Calu3 (cell line): ENCODE results near the gene ARID5B. TPM values are rescaled to one million over a fixed set of nuclear protein-coding genes. Genes with fewer than 3 reads are reported as not detected.

Source experiments
- BruUV-seq: library from RNA; stranded (reverse); fragments of 400-500 nt; replicated peaks from 2 replicates; lab custom pipeline; 2021; lab: Mats Ljungman, UMichigan
- CTCF ChIA-PET: fragments of 300-600 bp; sonication (Branson Sonifier 250); formaldehyde crosslinking; loops from one replicate; lab custom pipeline; 2022; ENCODE audit warnings: antibody characterized with exemption; lab: Charles Lee
- DNase-seq: peaks from one replicate; pipeline ENCODE4 v3.0.0; 2022
- H3K27ac Mint-ChIP-seq: one replicate; pipeline ENCODE4 v1.8.0; 2022; ENCODE audit warnings: mixed read lengths; ENCODE audit not compliant: unreplicated experiment
- H3K27me3 Mint-ChIP-seq: one replicate; pipeline ENCODE4 v1.8.0; 2022; ENCODE audit warnings: mixed read lengths; ENCODE audit not compliant: unreplicated experiment
- H3K36me3 Mint-ChIP-seq: one replicate; pipeline ENCODE4 v1.8.0; 2022; ENCODE audit warnings: mild to moderate bottlenecking, moderate library complexity, mixed read lengths; ENCODE audit not compliant: insufficient read depth, unreplicated experiment
- H3K4me1 Mint-ChIP-seq: one replicate; pipeline ENCODE4 v1.8.0; 2022; ENCODE audit warnings: mild to moderate bottlenecking, low read depth, mixed read lengths; ENCODE audit not compliant: unreplicated experiment
- H3K4me3 Mint-ChIP-seq: one replicate; pipeline ENCODE4 v1.8.0; 2022; ENCODE audit warnings: mild to moderate bottlenecking, low read depth, moderate library complexity, mixed read lengths; ENCODE audit not compliant: unreplicated experiment
- H3K9me3 Mint-ChIP-seq: one replicate; pipeline ENCODE4 v1.8.0; 2022; ENCODE audit warnings: low read depth, mixed read lengths; ENCODE audit not compliant: unreplicated experiment
- CTCF ChIP-seq: fragments of 200-600 bp; IDR thresholded peaks from one replicate; pipeline ENCODE4 v1.8.0; 2022; ENCODE audit warnings: antibody characterized with exemption; ENCODE audit not compliant: unreplicated experiment
- intact Hi-C: fragments of 100-400 bp; cut with micrococcal nuclease; formaldehyde crosslinking; loops from one replicate; pipeline ENCODE4 v1.10.0; 2022; ENCODE audit not compliant: unreplicated experiment
- total RNA-seq: library from RNA; stranded (reverse); gene quantifications from 2 replicates; pipeline ENCODE4 v1.2.3, GENCODE V29; 2022

Gene ARID5B
- total RNA-seq, 1 experiment from 2014 or later: 10.0 TPM

GRCh38 chr10:61987951-61988379 lies 86.5 kb downstream of the ARID5B start:
- CTCF ChIA-PET: interaction anchor here (0.7 kb wide), 1 partner anchor 201 kb away, joined by 3 read pairs; no protein-coding TSS in a partner anchor
- no peak for DNase-seq
- H3K4me1 Mint-ChIP-seq: peaks cover 10% of the 10 kb centered on the region
- no peaks in the 10 kb centered on the region for H3K27me3 Mint-ChIP-seq
- no peak overlapping the region for H3K4me3 Mint-ChIP-seq
- H3K36me3 Mint-ChIP-seq: peaks cover 4% of the 10 kb centered on the region
- no TSS peak for BruUV-seq
- H3K27ac Mint-ChIP-seq: no peak overlapping the region
- no peaks in the 10 kb centered on the region for H3K9me3 Mint-ChIP-seq
- intact Hi-C loops: no loop called here
- TF ChIP-seq CTCF: no peak

GRCh38 chr10:61989995-61990760 lies 88.7 kb downstream of the ARID5B start:
- intact Hi-C loops: loop anchor here (5.0 kb wide), 1 partner anchor 48 kb away; no protein-coding TSS in a partner anchor
- no peak for TF ChIP-seq CTCF
- Mint-ChIP-seq H3K27ac (no peak overlapping the region), H3K4me3 (no peak overlapping the region), H3K4me1 (peaks cover 32% of the 10 kb centered on the region), H3K27me3 (no peaks in the 10 kb centered on the region), H3K9me3 (no peaks in the 10 kb centered on the region), H3K36me3 (peaks cover 8% of the 10 kb centered on the region)
- CTCF ChIA-PET: interaction anchor here (0.6 kb wide), 1 partner anchor 98 kb away, joined by 4 read pairs; no protein-coding TSS in a partner anchor
- DNase-seq: no peak
- BruUV-seq: no TSS peak

GRCh38 chr10:61990761-61991135 lies 89.2 kb downstream of the ARID5B start:
- peaks cover 8% of the 10 kb centered on the region for H3K36me3 Mint-ChIP-seq

GRCh38 chr10:61991166-61991565 lies 89.7 kb downstream of the ARID5B start:
- no peak for TF ChIP-seq CTCF
- intact Hi-C loops: loop anchor here (5.0 kb wide), 1 partner anchor 49 kb away; no protein-coding TSS in a partner anchor
- BruUV-seq: no TSS peak
- Mint-ChIP-seq H3K4me1 (peaks cover 41% of the 10 kb centered on the region), H3K9me3 (no peaks in the 10 kb centered on the region), H3K27me3 (no peaks in the 10 kb centered on the region), H3K36me3 (peaks cover 8% of the 10 kb centered on the region), H3K4me3 (no peak overlapping the region), H3K27ac (no peak overlapping the region)
- no peak for DNase-seq
- CTCF ChIA-PET: no interaction called here

More at GRCh38 chr10:61990761-61991135, 89.2 kb downstream of the ARID5B start:
- no peak for DNase-seq
- BruUV-seq: no TSS peak
- intact Hi-C loops: loop anchor here (5.0 kb wide), 1 partner anchor 48 kb away; no protein-coding TSS in a partner anchor
- H3K9me3 Mint-ChIP-seq: no peaks in the 10 kb centered on the region
- no peak overlapping the region for H3K27ac Mint-ChIP-seq
- H3K4me3 Mint-ChIP-seq: no peak overlapping the region
- no peak for TF ChIP-seq CTCF
- peaks cover 38% of the 10 kb centered on the region for H3K4me1 Mint-ChIP-seq
- CTCF ChIA-PET: interaction anchor here (0.6 kb wide), 1 partner anchor 98 kb away, joined by 4 read pairs; no protein-coding TSS in a partner anchor
- no peaks in the 10 kb centered on the region for H3K27me3 Mint-ChIP-seq
